Fibroblast of lung (primary cell): ENCODE data around the gene EEF1A2.

ENCODE experiments used
- CTCF ChIP-seq, 2 donors: IDR thresholded peaks in 1 of 2; conservative IDR thresholded peaks in 1 of 2; 1 replicate in 1 of 2; 2 replicates in 1 of 2; pipeline ENCODE4 v1.5.1; 2011 to 2012; ENCODE audit warnings: low read length in 2 of 2, control low read depth in 1 of 2, inconsistent platforms in 1 of 2, low read depth in 1 of 2, mild to moderate bottlenecking in 1 of 2
- EZH2 ChIP-seq: IDR thresholded peaks from 2 replicates; pipeline ENCODE4 v1.5.1; 2012; ENCODE audit warnings: low read length, control low read depth, mild to moderate bottlenecking; ENCODE audit errors: missing control alignments

- TF ChIP-seq CTCF (conservative IDR thresholded peaks at IDR 0.05 in 1 of 2, IDR thresholded peaks at IDR 0.05 in 1 of 2; ENCODE audit: low read depth in 1 of 2, low read length in 2 of 2) (no peak), EZH2 (no peak)
Measured at GRCh38 chr20:63529180-63529860, 30.4 kb upstream of the EEF1A2 start.
